MCF 10A (cell line): ENCODE measurements around the gene TNPO1. TPM values are rescaled to one million over a fixed set of nuclear protein-coding genes. Genes with fewer than 3 reads are reported as not detected.
A peak's percentile ranks its signal among the peaks of the same experiment; 100 is the strongest.

ENCODE experiments used
- BruUV-seq: library from RNA; stranded (reverse); fragments of 400-500 nt; replicated peaks from 2 replicates; lab custom pipeline; 2021; lab: Mats Ljungman, UMichigan
- CTCF ChIA-PET: fragments of 300-600 bp; sonication (Branson Sonifier 250); formaldehyde crosslinking; extraction: SDS; loops from one replicate; lab custom pipeline; 2021; ENCODE audit warnings: antibody characterized with exemption, inconsistent platforms; lab: Yijun Ruan, JAX
- POLR2A ChIA-PET: fragments of 300-600, 350-650 bp; sonication (Branson Sonifier 250); formaldehyde crosslinking; extraction: SDS; loops from one replicate; lab custom pipeline; 2020; ENCODE audit warnings: antibody characterized with exemption, inconsistent platforms; lab: Yijun Ruan, JAX
- DNase-seq: peaks from one replicate; pipeline ENCODE4 v3.0.0-alpha.2; 2018; ENCODE audit not compliant: unreplicated experiment
- H3K27ac Mint-ChIP-seq: one replicate; pipeline ENCODE4 v1.8.0; 2022; ENCODE audit warnings: mild to moderate bottlenecking, low read depth, mixed read lengths; ENCODE audit not compliant: unreplicated experiment
- H3K27me3 Mint-ChIP-seq: one replicate; pipeline ENCODE4 v1.8.0; 2022; ENCODE audit warnings: mixed read lengths; ENCODE audit not compliant: insufficient read depth, unreplicated experiment
- H3K36me3 Mint-ChIP-seq: one replicate; pipeline ENCODE4 v1.8.0; 2022; ENCODE audit warnings: mild to moderate bottlenecking, moderate library complexity, mixed read lengths; ENCODE audit not compliant: insufficient read depth, unreplicated experiment
- H3K4me1 Mint-ChIP-seq: one replicate; pipeline ENCODE4 v1.8.0; 2022; ENCODE audit warnings: mixed read lengths; ENCODE audit not compliant: insufficient read depth, unreplicated experiment
- H3K4me3 Mint-ChIP-seq: one replicate; pipeline ENCODE4 v1.8.0; 2022; ENCODE audit warnings: mild to moderate bottlenecking, moderate library complexity, mixed read lengths; ENCODE audit not compliant: unreplicated experiment
- H3K9me3 Mint-ChIP-seq: one replicate; pipeline ENCODE4 v1.8.0; 2022; ENCODE audit warnings: mixed read lengths; ENCODE audit not compliant: unreplicated experiment
- intact Hi-C: fragments of 100-400 bp; cut with micrococcal nuclease; formaldehyde crosslinking; loops from 2 replicates; pipeline ENCODE4 v1.14.1; 2022
- total RNA-seq: library from RNA; stranded (reverse); gene quantifications from 2 replicates; pipeline ENCODE4 v1.2.3, GENCODE V29; 2022
- TF ChIP-seq, protein P1 (sequence below): fragments of 200-600 bp; IDR thresholded peaks from one replicate; pipeline ENCODE4 v1.8.0; 2022; ENCODE audit warnings: antibody characterized with exemption, mild to moderate bottlenecking; ENCODE audit not compliant: unreplicated experiment

The TNPO1 gene
- total RNA-seq, 1 experiment from 2014 or later, result 167 TPM

DNA sequence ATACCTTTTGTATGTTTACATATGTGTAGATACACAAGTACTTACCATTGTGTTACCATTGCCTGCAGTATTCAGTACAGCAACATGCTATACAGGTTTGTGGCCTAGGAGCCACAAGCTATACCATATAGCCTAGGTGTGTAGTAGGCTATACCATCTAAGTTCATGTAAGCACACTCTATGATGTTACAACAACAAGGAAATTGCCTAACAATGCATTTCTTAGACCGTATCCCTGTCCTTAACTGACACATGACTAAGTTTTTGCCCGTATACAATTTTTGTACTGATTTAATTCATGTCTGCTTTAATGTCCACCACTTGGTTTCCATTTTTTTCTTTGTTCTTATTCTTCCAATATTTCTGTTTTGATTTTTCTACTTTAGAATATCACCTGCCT lies 18.5 kb downstream of the TNPO1 start:
- Mint-ChIP-seq H3K9me3 (no peaks in the 10 kb centered on the region), H3K4me3 (no peak overlapping the region), H3K27ac (no peak overlapping the region), H3K27me3 (no peaks in the 10 kb centered on the region), H3K4me1 (peaks cover 40% of the 10 kb centered on the region), H3K36me3 (peaks cover 7% of the 10 kb centered on the region)
- TF ChIP-seq, protein P1, sequence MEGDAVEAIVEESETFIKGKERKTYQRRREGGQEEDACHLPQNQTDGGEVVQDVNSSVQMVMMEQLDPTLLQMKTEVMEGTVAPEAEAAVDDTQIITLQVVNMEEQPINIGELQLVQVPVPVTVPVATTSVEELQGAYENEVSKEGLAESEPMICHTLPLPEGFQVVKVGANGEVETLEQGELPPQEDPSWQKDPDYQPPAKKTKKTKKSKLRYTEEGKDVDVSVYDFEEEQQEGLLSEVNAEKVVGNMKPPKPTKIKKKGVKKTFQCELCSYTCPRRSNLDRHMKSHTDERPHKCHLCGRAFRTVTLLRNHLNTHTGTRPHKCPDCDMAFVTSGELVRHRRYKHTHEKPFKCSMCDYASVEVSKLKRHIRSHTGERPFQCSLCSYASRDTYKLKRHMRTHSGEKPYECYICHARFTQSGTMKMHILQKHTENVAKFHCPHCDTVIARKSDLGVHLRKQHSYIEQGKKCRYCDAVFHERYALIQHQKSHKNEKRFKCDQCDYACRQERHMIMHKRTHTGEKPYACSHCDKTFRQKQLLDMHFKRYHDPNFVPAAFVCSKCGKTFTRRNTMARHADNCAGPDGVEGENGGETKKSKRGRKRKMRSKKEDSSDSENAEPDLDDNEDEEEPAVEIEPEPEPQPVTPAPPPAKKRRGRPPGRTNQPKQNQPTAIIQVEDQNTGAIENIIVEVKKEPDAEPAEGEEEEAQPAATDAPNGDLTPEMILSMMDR, result no peak
- no TSS peak for BruUV-seq
- ChIA-PET POLR2A (interaction anchor here (1.0 to 2.8 kb wide), 5 partner anchors 11 to 456 kb away, joined by 3 to 24 read pairs (median 3); partner anchors contain the start of gene TNPO1), CTCF (interaction anchor here (1.1 kb wide), 1 partner anchor 10 kb away, joined by 3 read pairs; no protein-coding TSS in a partner anchor)
- intact Hi-C loops, result no loop called here
- DNase-seq, result peak; percentile 47

DNA sequence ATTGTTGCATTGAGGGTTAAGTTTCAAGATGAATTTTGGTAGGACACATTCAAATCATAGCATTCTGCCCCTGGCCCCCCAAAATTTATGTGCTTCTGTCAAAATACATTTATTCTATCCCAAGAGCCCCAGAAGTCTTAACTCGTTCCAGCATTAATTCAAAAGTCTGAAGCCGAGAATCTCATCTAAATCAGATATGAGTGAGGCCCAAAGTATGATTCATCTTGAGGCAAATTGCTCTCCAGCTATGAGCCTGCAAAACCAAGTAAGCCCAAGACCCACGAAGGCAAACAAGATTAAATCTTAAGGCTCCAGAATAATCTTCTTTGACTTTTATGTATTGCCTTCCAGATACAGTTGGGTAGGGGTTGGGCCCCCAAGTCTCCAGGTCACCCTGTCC lies 19.2 kb downstream of the TNPO1 start:
- H3K27me3 Mint-ChIP-seq, result no peaks in the 10 kb centered on the region
- H3K4me3 Mint-ChIP-seq, result no peak overlapping the region
- intact Hi-C loops, result no loop called here
- TF ChIP-seq, protein P1, result no peak
- peaks cover 41% of the 10 kb centered on the region for H3K4me1 Mint-ChIP-seq
- ChIA-PET CTCF (interaction anchor here (0.6 kb wide), 1 partner anchor 516 kb away, joined by 3 read pairs; the partner anchor contains the start of gene MRPS27), POLR2A (interaction anchor here (1.0 to 1.5 kb wide), 3 partner anchors 15 to 457 kb away, joined by 3 read pairs; no protein-coding TSS in a partner anchor)
- BruUV-seq, result no TSS peak
- no peaks in the 10 kb centered on the region for H3K9me3 Mint-ChIP-seq
- no peak overlapping the region for H3K27ac Mint-ChIP-seq
- DNase-seq, result no peak
- H3K36me3 Mint-ChIP-seq, result peaks cover 11% of the 10 kb centered on the region

DNA sequence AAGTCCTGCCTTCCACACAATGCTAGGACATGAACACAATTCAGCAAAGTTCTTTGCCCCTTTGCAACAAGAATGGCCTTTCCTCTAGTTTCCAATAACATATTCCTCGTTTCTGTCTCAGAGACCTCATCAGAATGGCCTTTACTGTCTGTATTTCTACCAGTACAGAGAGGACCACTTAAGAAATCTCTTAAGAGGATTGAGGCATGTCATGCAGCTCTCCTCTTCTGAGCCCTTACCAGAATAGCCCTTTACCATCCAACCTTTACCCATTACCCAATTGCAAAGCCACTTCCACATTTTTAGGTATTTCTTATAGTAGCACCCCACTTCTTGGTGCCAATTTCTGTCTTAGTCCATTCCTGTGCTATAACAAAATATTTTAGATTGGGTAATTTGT lies 20.3 kb downstream of the TNPO1 start:
- Mint-ChIP-seq H3K9me3 (no peaks in the 10 kb centered on the region), H3K27ac (no peak overlapping the region), H3K4me3 (no peak overlapping the region), H3K36me3 (peaks cover 11% of the 10 kb centered on the region), H3K27me3 (no peaks in the 10 kb centered on the region), H3K4me1 (peaks cover 41% of the 10 kb centered on the region)
- ChIA-PET POLR2A (interaction anchor here (1.4 kb wide), 1 partner anchor 10 kb away, joined by 5 read pairs; no protein-coding TSS in a partner anchor), CTCF (no interaction called here)
- TF ChIP-seq, protein P1, result no peak
- intact Hi-C loops, result no loop called here
- no TSS peak for BruUV-seq
- no peak for DNase-seq

DNA sequence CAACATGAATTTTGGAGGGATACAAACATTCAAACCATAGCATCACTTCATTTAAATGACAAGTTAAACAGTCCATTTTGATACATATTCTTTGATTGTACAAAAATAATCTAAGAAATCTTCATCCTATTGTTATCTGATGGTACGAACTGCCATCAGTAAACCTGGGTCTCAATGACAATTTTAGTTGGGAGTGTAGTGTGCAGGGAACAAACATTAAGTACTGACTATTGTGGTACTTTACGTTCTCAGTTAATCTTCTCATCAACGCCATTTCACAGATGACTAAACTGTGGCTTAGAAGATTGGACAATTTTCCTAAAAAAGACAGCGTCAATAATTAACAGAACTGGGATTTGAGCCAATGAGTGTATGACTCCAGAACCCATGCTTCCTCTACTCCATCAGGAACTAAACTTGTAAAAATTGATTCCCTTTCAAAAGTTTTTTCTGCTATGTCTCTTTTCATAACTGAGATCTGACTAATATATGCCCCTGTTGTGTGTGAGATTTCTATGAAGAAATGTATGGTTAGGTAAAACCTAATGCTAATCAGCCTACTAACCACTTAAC lies 21.1 kb downstream of the TNPO1 start:
- no peaks in the 10 kb centered on the region for H3K27me3 Mint-ChIP-seq
- H3K27ac Mint-ChIP-seq, result no peak overlapping the region
- peaks cover 11% of the 10 kb centered on the region for H3K36me3 Mint-ChIP-seq
- intact Hi-C loops, result no loop called here
- H3K4me1 Mint-ChIP-seq, result peaks cover 43% of the 10 kb centered on the region
- DNase-seq, result no peak
- no TSS peak for BruUV-seq
- ChIA-PET CTCF (interaction anchor here (1.1 kb wide), 1 partner anchor 20 kb away, joined by 3 read pairs; no protein-coding TSS in a partner anchor), POLR2A (interaction anchor here (0.7 to 1.8 kb wide), 4 partner anchors 9 to 445 kb away, joined by 3 to 11 read pairs (median 8); partner anchors contain the start of gene TNPO1)
- no peak overlapping the region for H3K4me3 Mint-ChIP-seq
- TF ChIP-seq, protein P1, result no peak
- H3K9me3 Mint-ChIP-seq, result no peaks in the 10 kb centered on the region
